Medulla oblongata (tissue), 1 donor: ENCODE data around the gene USP1.

Source experiments
- DNase-seq: peaks from one replicate; pipeline ENCODE4 v3.0.0-alpha.2; 2015; ENCODE audit errors: extremely low spot score

The USP1 gene

GRCh38 chr1:62436466-62437272 lies at the start of gene USP1:
USP1 (plus strand) TSS chr1:62437049; CDS start chr1:62439868, 2,819 bp downstream.
- DNase-seq = peak; percentile 98

GRCh38 chr1:62389531-62389930 lies 47.3 kb upstream of the USP1 start:
- no peak for DNase-seq

GRCh38 chr1:62390071-62390470 lies 46.8 kb upstream of the USP1 start:
- DNase-seq = no peak

GRCh38 chr1:62391369-62391971 lies 45.4 kb upstream of the USP1 start:
- DNase-seq = peak; percentile 36

- no peak for DNase-seq
These were observed 43.9 kb upstream of the USP1 start for GRCh38 chr1:62392951-62393350.

GRCh38 chr1:62394646-62395045 lies 42.2 kb upstream of the USP1 start:
- DNase-seq = no peak

GRCh38 chr1:62395291-62395690 lies 41.6 kb upstream of the USP1 start:
- peak; percentile 89 for DNase-seq

- DNase-seq = no peak
These were observed 40.0 kb upstream of the USP1 start for GRCh38 chr1:62396871-62397270.

GRCh38 chr1:62397301-62397700 lies 39.5 kb upstream of the USP1 start:
- DNase-seq = no peak

- DNase-seq = no peak
These were observed 38.5 kb upstream of the USP1 start for GRCh38 chr1:62398377-62398776.

- no peak for DNase-seq
These were observed 35.7 kb upstream of the USP1 start for GRCh38 chr1:62401034-62401760.

GRCh38 chr1:62405247-62405646 lies 31.6 kb upstream of the USP1 start:
- no peak for DNase-seq

GRCh38 chr1:62406576-62406975 lies 30.3 kb upstream of the USP1 start:
- no peak for DNase-seq

GRCh38 chr1:62407398-62408009 lies 29.3 kb upstream of the USP1 start:
- peak; percentile 82 for DNase-seq

GRCh38 chr1:62415687-62416086 lies 21.2 kb upstream of the USP1 start:
- DNase-seq = no peak

- no peak for DNase-seq
These were observed 19.4 kb upstream of the USP1 start for GRCh38 chr1:62417351-62417999.

GRCh38 chr1:62420214-62420613 lies 16.6 kb upstream of the USP1 start:
- no peak for DNase-seq

GRCh38 chr1:62423580-62424242 lies 13.1 kb upstream of the USP1 start:
- DNase-seq = no peak

- no peak for DNase-seq
These were observed 12.4 kb upstream of the USP1 start for GRCh38 chr1:62424411-62424810.

- DNase-seq = no peak
These were observed 11.8 kb upstream of the USP1 start for GRCh38 chr1:62425041-62425440.

GRCh38 chr1:62426237-62426636 lies 10.6 kb upstream of the USP1 start:
- DNase-seq = no peak
